Measurements from ENCODE around the gene DYNLRB2. TPM values are rescaled to one million over a fixed set of nuclear protein-coding genes. Genes with fewer than 3 reads are reported as not detected.

DYNLRB2 gene
- total and polyA plus RNA-seq, 10 of the 15 experiments (the other 5 are each of a cell fraction or from before 2014, with no cell fraction given) = 0.21 to 1.2 (median 0.40) TPM; not detected in 5

- H3K9ac ChIP-seq (ENCODE audit: control insufficient read depth, insufficient read depth, low read length) = no peak overlapping the region
- ATAC-seq (no peak), DNase-seq (ENCODE audit: low read depth, low spot score) (no peak), FAIRE-seq (no peak)
- CTCF ChIA-PET = no interaction called here
- H3K36me3 ChIP-seq (ENCODE audit: control insufficient read depth in 2 of 2, insufficient read depth in 2 of 2, low read length in 1 of 2) = no peaks in the 10 kb centered on the region
- H3K79me2 ChIP-seq (ENCODE audit: control insufficient read depth, insufficient read depth, low read length) = no peaks in the 10 kb centered on the region
- no TSS peak for BruUV-seq (replicated peaks)
- no peak for TF ChIP-seq RAD51 (IDR thresholded peaks at IDR 0.05)
- no peak for TF ChIP-seq ZBTB11 (CRISPR knock-in tag; IDR thresholded peaks at IDR 0.05)
- no peak for TF ChIP-seq CREM (IDR thresholded peaks at IDR 0.05; ENCODE audit: low read depth)
- no peak for TF ChIP-seq WRNIP1 (IDR thresholded peaks at IDR 0.05; ENCODE audit: borderline replicate concordance, low read depth, low read length)
- no peak for TF ChIP-seq GATAD2B (conservative IDR thresholded peaks at IDR 0.05; ENCODE audit: low read depth)
- no peak for TF ChIP-seq JUNB (IDR thresholded peaks at IDR 0.05)
- POLR2A ChIA-PET = no interaction called here
- intact Hi-C loops (cut with micrococcal nuclease; ENCODE audit: unreplicated experiment) (no loop called here), in situ Hi-C loops (cut with MboI) (no loop called here)
- H3K9me3 ChIP-seq (replicated peaks; ENCODE audit: control insufficient read depth, insufficient read depth, low read length) = no peaks in the 10 kb centered on the region; the same call in 2 of the 3 replicates
- no peaks in the 10 kb centered on the region for H3K27me3 ChIP-seq (replicated peaks in 1 of 2; ENCODE audit: control insufficient read depth in 2 of 2, insufficient read depth in 2 of 2, low read length in 1 of 2)
- no peak overlapping the region for H3K4me3 ChIP-seq
- H3K4me2 ChIP-seq (ENCODE audit: control insufficient read depth, insufficient read depth) = no peak overlapping the region
- no peaks in the 10 kb centered on the region for H4K20me1 ChIP-seq (ENCODE audit: control insufficient read depth, insufficient read depth)
- SMC1A ChIA-PET (ENCODE audit: uncharacterized antibody, unreplicated experiment) = interaction anchor here (1.8 kb wide), 1 partner anchor 9 kb away, joined by 4 read pairs; no protein-coding TSS in a partner anchor
- RAD21 ChIA-PET (ENCODE audit: unreplicated experiment) = no interaction called here
- no peak overlapping the region for H2AFZ ChIP-seq (ENCODE audit: control insufficient read depth, low read depth, low read length)
- H3K27ac ChIP-seq (ENCODE audit: control insufficient read depth, insufficient read depth) = no peak overlapping the region
- H3K4me1 ChIP-seq (ENCODE audit: control insufficient read depth, insufficient read depth, low read length) = peaks cover 22% of the 10 kb centered on the region
These were observed 45.7 kb downstream of the DYNLRB2 start for GRCh38 chr16:80586476-80586875.
